Glutamatergic neuron (in vitro differentiated cells): Measurements from ENCODE around the gene PLAGL1. TPM values are rescaled to one million over a fixed set of nuclear protein-coding genes. Genes with fewer than 3 reads are reported as not detected.

Experiments used
- DNase-seq: peaks from one replicate; pipeline ENCODE4 v3.0.0; 2022
- H3K27ac Mint-ChIP-seq: one replicate; pipeline ENCODE4 v1.8.0; 2020; ENCODE audit warnings: mild to moderate bottlenecking, mixed read lengths, inconsistent platforms; ENCODE audit not compliant: unreplicated experiment
- H3K27me3 Mint-ChIP-seq: one replicate; pipeline ENCODE4 v1.8.0; 2020; ENCODE audit warnings: mild to moderate bottlenecking, moderate library complexity, mixed read lengths, inconsistent platforms; ENCODE audit not compliant: unreplicated experiment
- H3K36me3 Mint-ChIP-seq: one replicate; pipeline ENCODE4 v1.8.0; 2020; ENCODE audit warnings: mild to moderate bottlenecking, mixed read lengths, inconsistent platforms; ENCODE audit not compliant: unreplicated experiment
- H3K4me1 Mint-ChIP-seq: one replicate; pipeline ENCODE4 v1.8.0; 2020; ENCODE audit warnings: mild to moderate bottlenecking, low read depth, mixed read lengths, inconsistent platforms; ENCODE audit not compliant: unreplicated experiment
- H3K4me3 Mint-ChIP-seq: one replicate; pipeline ENCODE4 v1.8.0; 2020; ENCODE audit warnings: mild to moderate bottlenecking, mixed read lengths, inconsistent platforms; ENCODE audit not compliant: unreplicated experiment
- H3K9me3 Mint-ChIP-seq: one replicate; pipeline ENCODE4 v1.8.0; 2020; ENCODE audit warnings: mild to moderate bottlenecking, moderate library complexity, mixed read lengths, inconsistent platforms; ENCODE audit not compliant: unreplicated experiment
- CTCF ChIP-seq: fragments of 200-600 bp; sonication (generic); IDR thresholded peaks from one replicate; pipeline ENCODE4 v1.5.0; 2021; ENCODE audit not compliant: partially characterized antibody, unreplicated experiment
- total RNA-seq: library from RNA; stranded (reverse); fragmentation: NEBNext Ultra II Directional; extraction: Animal tissue kit (Norgen Biotek cat#: 25700); gene quantifications from one replicate; pipeline ENCODE4 v1.2.1, GENCODE V29; 2021; ENCODE audit not compliant: unreplicated experiment

PLAGL1 gene
- total RNA-seq, 1 donor from 2014 or later, result 0.69 TPM

DNA sequence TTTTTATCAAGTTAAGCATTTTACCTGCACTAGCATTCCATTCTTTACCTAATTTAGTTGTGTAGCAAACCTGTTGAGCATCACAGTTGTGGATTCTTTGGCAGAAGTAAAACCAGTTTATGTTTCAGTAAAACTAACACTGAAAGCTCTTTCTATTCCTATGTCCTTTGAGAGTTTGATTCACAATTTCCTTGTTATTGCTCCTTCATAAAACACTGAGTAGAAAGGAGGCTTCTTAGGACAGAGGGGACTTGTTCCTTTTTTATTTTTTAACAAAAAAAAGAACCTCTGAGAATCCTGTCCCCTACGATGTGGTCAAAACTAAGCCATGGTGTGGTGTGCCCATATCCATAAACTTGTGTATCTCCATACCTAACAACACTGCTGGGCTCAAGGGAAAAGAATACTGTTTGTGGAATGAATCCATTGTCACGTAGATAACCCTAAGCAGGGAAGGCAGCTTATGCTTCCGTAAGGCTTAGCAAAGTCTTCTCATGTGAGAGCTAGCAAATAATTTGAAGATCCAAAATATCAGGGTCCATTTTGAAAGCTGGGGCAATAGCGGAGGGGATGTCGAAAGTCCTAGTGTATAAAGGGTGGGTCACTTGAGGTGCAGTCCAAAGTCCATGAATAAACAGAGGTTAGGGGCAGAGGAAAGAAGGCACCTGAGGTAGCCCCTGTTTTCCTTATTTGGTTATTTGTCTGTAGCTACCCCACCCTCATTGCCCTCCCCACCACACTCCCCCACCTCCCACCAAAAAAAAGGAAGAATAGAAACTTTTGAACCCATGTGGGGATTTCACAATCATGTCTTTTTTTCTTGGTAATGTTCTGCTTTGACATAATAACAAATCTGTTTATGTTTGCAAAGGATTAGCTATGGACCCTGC lies 71.0 kb downstream of the PLAGL1 start:
- H3K36me3 Mint-ChIP-seq, result no peaks in the 10 kb centered on the region
- H3K27ac Mint-ChIP-seq, result no peak overlapping the region
- H3K4me1 Mint-ChIP-seq, result no peaks in the 10 kb centered on the region
- no peaks in the 10 kb centered on the region for H3K9me3 Mint-ChIP-seq
- no peak for TF ChIP-seq CTCF
- no peaks in the 10 kb centered on the region for H3K27me3 Mint-ChIP-seq
- no peak overlapping the region for H3K4me3 Mint-ChIP-seq
- no peak for DNase-seq

DNA sequence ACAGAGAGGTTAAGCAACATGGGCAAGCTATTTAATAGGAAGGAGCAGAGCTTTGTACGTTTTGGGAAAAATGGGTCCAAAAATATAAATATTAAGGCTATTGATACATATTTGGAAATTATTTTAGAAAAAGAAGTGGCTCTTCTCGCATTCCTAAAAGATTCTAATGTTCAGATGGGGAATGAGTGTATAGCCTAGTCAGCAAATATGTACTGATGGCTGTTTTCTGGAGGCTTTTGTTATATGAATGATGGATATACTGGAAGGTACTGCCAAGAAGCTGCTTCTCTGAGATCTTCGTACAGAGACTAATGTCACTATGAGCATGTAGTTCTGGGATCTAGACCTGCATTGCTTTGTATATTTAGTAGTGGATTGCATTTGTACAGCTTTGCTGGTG lies 71.7 kb downstream of the PLAGL1 start:
- no peaks in the 10 kb centered on the region for H3K4me1 Mint-ChIP-seq
- TF ChIP-seq CTCF, result no peak

GRCh38 chr6:143934867-143935266 lies 73.2 kb downstream of the PLAGL1 start:
- no peak for DNase-seq
- no peaks in the 10 kb centered on the region for H3K4me1 Mint-ChIP-seq
- H3K27ac Mint-ChIP-seq, result no peak overlapping the region
- TF ChIP-seq CTCF, result no peak
- H3K9me3 Mint-ChIP-seq, result no peaks in the 10 kb centered on the region
- no peak overlapping the region for H3K4me3 Mint-ChIP-seq
- H3K27me3 Mint-ChIP-seq, result no peaks in the 10 kb centered on the region
- no peaks in the 10 kb centered on the region for H3K36me3 Mint-ChIP-seq

More for the DNA sequence above, 71.7 kb downstream of the PLAGL1 start:
- Mint-ChIP-seq H3K36me3 (no peaks in the 10 kb centered on the region), H3K4me3 (no peak overlapping the region), H3K27me3 (no peaks in the 10 kb centered on the region), H3K27ac (no peak overlapping the region), H3K9me3 (no peaks in the 10 kb centered on the region)
- no peak for DNase-seq

GRCh38 chr6:143934331-143934730 lies 73.7 kb downstream of the PLAGL1 start:
- DNase-seq, result no peak
- no peak for TF ChIP-seq CTCF
- Mint-ChIP-seq H3K27ac (no peak overlapping the region), H3K36me3 (no peaks in the 10 kb centered on the region), H3K4me3 (no peak overlapping the region), H3K4me1 (no peaks in the 10 kb centered on the region), H3K9me3 (no peaks in the 10 kb centered on the region), H3K27me3 (no peaks in the 10 kb centered on the region)

GRCh38 chr6:143929975-143930374 lies 78.1 kb downstream of the PLAGL1 start:
- Mint-ChIP-seq H3K4me3 (no peak overlapping the region), H3K4me1 (no peaks in the 10 kb centered on the region), H3K9me3 (no peaks in the 10 kb centered on the region), H3K36me3 (no peaks in the 10 kb centered on the region), H3K27ac (no peak overlapping the region), H3K27me3 (no peaks in the 10 kb centered on the region)
- no peak for DNase-seq
- no peak for TF ChIP-seq CTCF
